ENCODE measurements around the gene GLCCI1.

GRCh38 chr7:8114175-8114574, 145.6 kb downstream of the GLCCI1 start:
- no peak for TF ChIP-seq POLR2A (IDR thresholded peaks at IDR 0.05)
- TF ChIP-seq CTCF (IDR thresholded peaks at IDR 0.05 in 8 of 11, conservative IDR thresholded peaks at IDR 0.05 in 3 of 11): no peak

Data from spleen (tissue), 7 donors.